NB4 (cell line): ENCODE measurements around the gene SPAG4.

ENCODE experiments used
- CTCF ChIP-seq: IDR thresholded peaks from one replicate; pipeline ENCODE4 v1.5.1; 2012; ENCODE audit warnings: low read depth, low read length
- MYC ChIP-seq: IDR thresholded peaks from 2 replicates; pipeline ENCODE4 v1.6.1; 2011; ENCODE audit warnings: low read depth, low read length

DNA sequence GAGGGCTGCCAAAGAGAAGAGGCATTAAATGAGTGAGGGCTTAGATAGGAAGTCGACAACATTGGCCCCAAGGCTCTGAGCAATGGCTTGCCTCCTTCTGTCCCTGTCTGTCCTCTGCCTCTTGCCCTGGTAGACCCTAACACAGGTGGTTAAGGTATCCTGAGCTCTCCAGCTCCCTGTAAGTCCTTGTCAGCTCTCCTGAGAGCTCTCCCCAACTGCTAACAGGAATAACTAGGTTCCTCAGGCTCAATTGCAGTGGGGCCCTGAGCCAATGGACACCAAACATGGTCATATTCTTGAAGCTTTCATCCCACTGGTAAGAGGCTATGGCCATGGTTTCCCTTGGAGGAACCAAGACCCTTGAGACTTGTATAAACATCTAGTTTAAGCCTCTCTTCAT is 54.1 kb downstream of the SPAG4 start:
- no peak for TF ChIP-seq CTCF
- TF ChIP-seq MYC: no peak
